Measurements from ENCODE around the gene ARHGEF16.

- no peak for TF ChIP-seq POLR2AphosphoS5 (IDR thresholded peaks at IDR 0.05; ENCODE audit: low read depth, low read length)
- no peak for TF ChIP-seq CTCF (IDR thresholded peaks at IDR 0.05)
Measured at GRCh38 chr1:3405491-3405890, 49.0 kb upstream of the ARHGEF16 start.
